ENCODE results near the gene C22orf15.
A peak's percentile ranks its signal among the peaks of the same experiment; 100 is the strongest.

Gene C22orf15

GRCh38 chr22:23764899-23765881, 2.4 kb downstream of the C22orf15 start:
- Mint-ChIP-seq H3K4me1 (peaks cover 58% of the 10 kb centered on the region), H3K27me3 (ENCODE audit: low read depth, poor library complexity) (peaks cover 6% of the 10 kb centered on the region), H3K36me3 (ENCODE audit: low read depth) (no peaks in the 10 kb centered on the region), H3K9me3 (no peaks in the 10 kb centered on the region), H3K27ac (no peak overlapping the region), H3K4me3 (no peak overlapping the region)
- no peak for TF ChIP-seq CTCF (IDR thresholded peaks at IDR 0.05)
- no peak for DNase-seq

- Mint-ChIP-seq H3K9me3 (no peaks in the 10 kb centered on the region), H3K27ac (no peak overlapping the region), H3K36me3 (ENCODE audit: low read depth) (no peaks in the 10 kb centered on the region), H3K27me3 (ENCODE audit: low read depth, poor library complexity) (peaks cover 6% of the 10 kb centered on the region), H3K4me1 (peaks cover 50% of the 10 kb centered on the region), H3K4me3 (peak overlapping the region; percentile 88)
- no peak for DNase-seq
- no peak for TF ChIP-seq CTCF (IDR thresholded peaks at IDR 0.05)
Observed at GRCh38 chr22:23767303-23767672, 4.5 kb downstream of the C22orf15 start.

- peak; percentile 91 for DNase-seq
- Mint-ChIP-seq H3K9me3 (no peaks in the 10 kb centered on the region), H3K27me3 (ENCODE audit: low read depth, poor library complexity) (peaks cover 6% of the 10 kb centered on the region), H3K4me3 (peak within 1 kb of the TSS; percentile 88), H3K36me3 (ENCODE audit: low read depth) (no peaks in the 10 kb centered on the region), H3K4me1 (peaks cover 44% of the 10 kb centered on the region), H3K27ac (peak within 1 kb of the TSS; percentile 51)
- peak; percentile 72 for TF ChIP-seq CTCF (IDR thresholded peaks at IDR 0.05)
Observed at GRCh38 chr22:23767673-23768548, 5.1 kb downstream of the C22orf15 start, which contains the start of gene CHCHD10. Gene CHCHD10, minus strand, starts transcription at chr22:23767972. Its CDS starts 98 bp downstream, at chr22:23767874.

GRCh38 chr22:23769321-23769965, 6.7 kb downstream of the C22orf15 start:
- no peaks in the 10 kb centered on the region for H3K9me3 Mint-ChIP-seq
- no peaks in the 10 kb centered on the region for H3K36me3 Mint-ChIP-seq (ENCODE audit: low read depth)
- peaks cover 13% of the 10 kb centered on the region for H3K27me3 Mint-ChIP-seq (ENCODE audit: low read depth, poor library complexity)
- H3K4me3 Mint-ChIP-seq = peak overlapping the region; percentile 88
- no peak for TF ChIP-seq CTCF (IDR thresholded peaks at IDR 0.05)
- DNase-seq = no peak
- no peak overlapping the region for H3K27ac Mint-ChIP-seq
- H3K4me1 Mint-ChIP-seq = peaks cover 45% of the 10 kb centered on the region

GRCh38 chr22:23772315-23772648, 9.5 kb downstream of the C22orf15 start:
- TF ChIP-seq CTCF (IDR thresholded peaks at IDR 0.05) = no peak
- Mint-ChIP-seq H3K4me1 (peaks cover 46% of the 10 kb centered on the region), H3K4me3 (peak overlapping the region; percentile 71), H3K9me3 (no peaks in the 10 kb centered on the region), H3K27me3 (ENCODE audit: low read depth, poor library complexity) (peaks cover 13% of the 10 kb centered on the region), H3K27ac (no peak overlapping the region), H3K36me3 (ENCODE audit: low read depth) (no peaks in the 10 kb centered on the region)
- no peak for DNase-seq
